Keratinocyte (primary cell): Measurements from ENCODE around the gene CKAP2L.

ENCODE experiments used
- EZH2 ChIP-seq: IDR thresholded peaks from one replicate; pipeline ENCODE4 v1.6.1; 2012; ENCODE audit warnings: inconsistent platforms, mild to moderate bottlenecking, low read length, moderate library complexity
- TF ChIP-seq, protein P1 (sequence below), 3 experiments: IDR thresholded peaks in 1 of 3; conservative IDR thresholded peaks in 1 of 3; optimal IDR thresholded peaks in 1 of 3; 2 replicates in 2 of 3; 3 replicates in 1 of 3; pipeline versions ENCODE3 to v1.5.1; 2011; ENCODE audit warnings: low read length in 3 of 3, mild to moderate bottlenecking in 3 of 3, moderate library complexity in 2 of 3, control low read depth in 1 of 3, inconsistent platforms in 1 of 3; ENCODE audit not compliant: insufficient read depth in 2 of 3; ENCODE audit errors: extremely low read depth in 1 of 3

DNA sequence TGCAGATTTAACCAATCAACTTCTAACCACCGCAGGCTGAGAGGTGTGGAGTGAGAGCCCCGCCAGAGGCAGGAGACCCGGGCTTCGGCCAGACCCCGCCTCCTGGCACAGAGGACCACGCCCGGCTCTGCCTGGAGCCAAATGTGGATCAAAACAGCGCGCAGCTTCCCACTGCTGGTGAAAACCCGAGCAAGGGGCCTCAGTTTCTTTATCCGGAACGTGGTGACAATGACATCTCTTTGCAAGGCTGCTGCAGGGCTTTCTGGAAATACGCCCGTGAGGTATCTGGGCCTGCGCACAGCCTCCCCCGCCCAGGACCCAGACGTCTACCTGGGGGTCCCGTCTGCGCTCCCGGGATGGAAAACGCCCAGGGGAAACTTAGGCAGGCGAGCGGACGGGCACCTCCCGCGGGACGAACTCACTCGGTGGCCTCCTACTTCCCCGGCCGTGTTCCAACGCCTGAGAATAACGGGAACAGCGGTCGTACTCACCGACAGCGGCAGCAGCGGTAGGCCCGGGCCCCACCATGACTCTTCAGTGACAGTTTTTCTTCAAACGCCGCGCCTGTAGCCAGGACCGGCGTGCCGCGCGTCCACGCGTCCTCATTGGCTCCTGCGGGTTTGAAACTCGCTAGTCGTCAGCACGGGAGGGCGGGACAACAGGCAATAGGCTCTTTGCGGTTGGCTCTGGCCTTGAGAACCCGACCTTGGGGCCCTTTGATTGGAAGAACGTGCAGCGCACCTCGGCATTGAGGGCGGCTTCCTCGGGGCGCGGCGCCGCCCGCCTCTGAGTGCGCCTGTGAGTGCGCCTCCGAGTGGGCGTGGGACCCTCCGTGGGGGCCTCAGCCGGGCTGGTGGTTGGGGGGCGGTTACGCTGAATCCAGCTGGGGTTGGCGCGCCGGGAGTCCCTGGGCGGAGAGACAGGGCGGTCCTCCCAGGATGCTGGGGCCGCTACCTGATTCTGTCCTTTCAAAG, at the start of gene CKAP2L:
- TF ChIP-seq, protein P1, sequence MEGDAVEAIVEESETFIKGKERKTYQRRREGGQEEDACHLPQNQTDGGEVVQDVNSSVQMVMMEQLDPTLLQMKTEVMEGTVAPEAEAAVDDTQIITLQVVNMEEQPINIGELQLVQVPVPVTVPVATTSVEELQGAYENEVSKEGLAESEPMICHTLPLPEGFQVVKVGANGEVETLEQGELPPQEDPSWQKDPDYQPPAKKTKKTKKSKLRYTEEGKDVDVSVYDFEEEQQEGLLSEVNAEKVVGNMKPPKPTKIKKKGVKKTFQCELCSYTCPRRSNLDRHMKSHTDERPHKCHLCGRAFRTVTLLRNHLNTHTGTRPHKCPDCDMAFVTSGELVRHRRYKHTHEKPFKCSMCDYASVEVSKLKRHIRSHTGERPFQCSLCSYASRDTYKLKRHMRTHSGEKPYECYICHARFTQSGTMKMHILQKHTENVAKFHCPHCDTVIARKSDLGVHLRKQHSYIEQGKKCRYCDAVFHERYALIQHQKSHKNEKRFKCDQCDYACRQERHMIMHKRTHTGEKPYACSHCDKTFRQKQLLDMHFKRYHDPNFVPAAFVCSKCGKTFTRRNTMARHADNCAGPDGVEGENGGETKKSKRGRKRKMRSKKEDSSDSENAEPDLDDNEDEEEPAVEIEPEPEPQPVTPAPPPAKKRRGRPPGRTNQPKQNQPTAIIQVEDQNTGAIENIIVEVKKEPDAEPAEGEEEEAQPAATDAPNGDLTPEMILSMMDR (optimal IDR thresholded peaks at IDR 0.05 in 1 of 3, IDR thresholded peaks at IDR 0.05 in 1 of 3, conservative IDR thresholded peaks at IDR 0.05 in 1 of 3; ENCODE audit: extremely low read depth in 1 of 3, insufficient read depth in 2 of 3, low read length in 3 of 3): peak in 1 of 3 experiments; percentile 49
- TF ChIP-seq EZH2: no peak
